HCT116 (cell line): ENCODE measurements around the gene SGMS1. TPM values are rescaled to one million over a fixed set of nuclear protein-coding genes. Genes with fewer than 3 reads are reported as not detected.

Source experiments
- ATAC-seq: fragments of 200-7000 bp; cut with Tn5 transposase; 2 replicates; pipeline ENCODE4 v1.9.1; 2020; ENCODE audit warnings: mild to moderate bottlenecking, moderate library complexity
- BruUV-seq: library from RNA; stranded (reverse); fragments of 400-500 nt; replicated peaks from 2 replicates; lab custom pipeline; 2021; lab: Mats Ljungman, UMichigan
- CTCF ChIA-PET: fragments of 300-600 bp; sonication (Branson Sonifier 250); formaldehyde crosslinking; loops from one replicate; lab custom pipeline; 2021; ENCODE audit warnings: antibody characterized with exemption; lab: Charles Lee
- POLR2A ChIA-PET: fragments of 300-600, 350-600 bp; sonication (Branson Sonifier 250); formaldehyde crosslinking; loops from one replicate; lab custom pipeline; 2021; ENCODE audit warnings: antibody characterized with exemption; lab: Charles Lee
- RAD21 ChIA-PET, 2 experiments: fragments of 300-600 bp; sonication (Branson Sonifier 250); formaldehyde crosslinking; loops; one replicate each; lab custom pipeline; 2023; ENCODE audit warnings: low total read pairs in 2 of 2; ENCODE audit not compliant: uncharacterized antibody in 2 of 2, unreplicated experiment in 2 of 2, low non-redundant PET in 1 of 2; lab: Charles Lee
- DNase-seq: peaks from one replicate; pipeline ENCODE4 v3.0.0-alpha.2; 2010; ENCODE audit warnings: low read depth, low spot score
- H2AFZ ChIP-seq: fragments of 200-600 bp; shearing (Covaris generic), sonication (generic); 2 replicates; pipeline ENCODE4 v1.6.1; 2017; ENCODE audit warnings: low read depth, mixed run types, mixed read lengths, antibody characterized with exemption, low read length; ENCODE audit not compliant: poor library complexity, severe bottlenecking
- H3K27ac ChIP-seq: 2 replicates; pipeline ENCODE4 v1.5.1; 2012; ENCODE audit warnings: low read depth, low read length
- H3K27me3 ChIP-seq: fragments of 200-600 bp; sonication (generic); 2 replicates; pipeline ENCODE4 v1.6.1; 2016; ENCODE audit warnings: mixed run types, low read length, mixed read lengths; ENCODE audit not compliant: insufficient read depth
- H3K36me3 ChIP-seq, 2 experiments: fragments of 200-500 bp in 1 of 2; fragments of 200-600 bp in 1 of 2; sonication (Bioruptor generic) in 1 of 2; sonication (generic) in 1 of 2; 2 replicates each; pipeline versions ENCODE4 v1.5.1 to v1.6.1; 2014 to 2016; ENCODE audit warnings: low read length in 2 of 2, inconsistent platforms in 1 of 2, mixed read lengths in 1 of 2, mixed run types in 1 of 2; ENCODE audit not compliant: insufficient read depth in 2 of 2, control insufficient read depth in 1 of 2
- H3K4me1 ChIP-seq, 2 experiments: fragments of 200-600 bp in 1 of 2; sonication (generic) in 1 of 2; 2 replicates each; pipeline versions ENCODE4 v1.5.1 to v1.6.1; 2012 to 2017; ENCODE audit warnings: low read length in 2 of 2, inconsistent platforms in 1 of 2, mild to moderate bottlenecking in 1 of 2, mixed read lengths in 1 of 2, mixed run types in 1 of 2, moderate library complexity in 1 of 2; ENCODE audit not compliant: insufficient read depth in 2 of 2, control insufficient read depth in 1 of 2
- H3K4me2 ChIP-seq: fragments of 200-600 bp; sonication (generic); 2 replicates; pipeline ENCODE4 v1.6.1; 2017; ENCODE audit warnings: mixed run types, low read length, mixed read lengths
- H3K4me3 ChIP-seq, 2 experiments: fragments of 200-600 bp in 1 of 2; sonication (generic) in 1 of 2; replicated peaks in 1 of 2; 2 replicates each; pipeline ENCODE4 v1.5.1; 2011 to 2016; ENCODE audit warnings: low read length in 2 of 2, control low read depth in 1 of 2, low read depth in 1 of 2, mild to moderate bottlenecking in 1 of 2, mixed read lengths in 1 of 2, mixed run types in 1 of 2
- H3K79me2 ChIP-seq: fragments of 200-600 bp; sonication (generic); 2 replicates; pipeline ENCODE4 v1.6.1; 2017; ENCODE audit warnings: mild to moderate bottlenecking, mixed run types, low read length, moderate library complexity, mixed read lengths; ENCODE audit not compliant: insufficient read depth
- H3K9ac ChIP-seq: fragments of 200-600 bp; sonication (generic); 2 replicates; pipeline ENCODE4 v1.6.1; 2016; ENCODE audit warnings: low read length, mixed read lengths
- H3K9me2 ChIP-seq: fragments of 200-600 bp; sonication (generic), shearing (Covaris generic); 2 replicates; pipeline ENCODE4 v1.6.1; 2017; ENCODE audit warnings: mixed run types, mild to moderate bottlenecking, moderate library complexity; ENCODE audit not compliant: insufficient read depth
- H3K9me3 ChIP-seq, 2 experiments: fragments of 200-500 bp in 1 of 2; fragments of 200-600 bp in 1 of 2; sonication (Bioruptor generic) in 1 of 2; sonication (generic) in 1 of 2; 2 replicates each; pipeline ENCODE4 v1.6.1; 2014 to 2017; ENCODE audit warnings: low read length in 2 of 2, mixed read lengths in 2 of 2, inconsistent platforms in 1 of 2, low read depth in 1 of 2, mild to moderate bottlenecking in 1 of 2, mixed run types in 1 of 2, moderate library complexity in 1 of 2; ENCODE audit not compliant: control insufficient read depth in 1 of 2, insufficient read depth in 1 of 2
- H4K20me1 ChIP-seq: fragments of 200-600 bp; sonication (generic), shearing (Covaris generic); 2 replicates; pipeline ENCODE4 v1.6.1; 2017; ENCODE audit warnings: mixed run types, mild to moderate bottlenecking, moderate library complexity; ENCODE audit not compliant: insufficient read depth
- CBX3 ChIP-seq: IDR thresholded peaks from 2 replicates; pipeline ENCODE4 v1.6.1; 2012; ENCODE audit warnings: low read depth
- CEBPB ChIP-seq: IDR thresholded peaks from 2 replicates; pipeline ENCODE4 v1.6.1; 2012; ENCODE audit warnings: low read depth
- EGR1 ChIP-seq: IDR thresholded peaks from 2 replicates; pipeline ENCODE4 v1.6.1; 2012; ENCODE audit warnings: low read depth
- ELF1 ChIP-seq: IDR thresholded peaks from 2 replicates; pipeline ENCODE4 v1.6.1; 2012; ENCODE audit warnings: low read depth, borderline replicate concordance
- EZH2 ChIP-seq: fragments of 200-600 bp; sonication (generic); IDR thresholded peaks from 2 replicates; pipeline ENCODE4 v1.6.1; 2017; ENCODE audit warnings: antibody characterized with exemption, mixed run types
- EZH2phosphoT487 ChIP-seq: fragments of 200-600 bp; IDR thresholded peaks from 2 replicates; pipeline ENCODE4 v1.6.1; 2018; ENCODE audit warnings: antibody characterized with exemption, borderline replicate concordance
- FOSL1 ChIP-seq: IDR thresholded peaks from 2 replicates; pipeline ENCODE4 v1.6.1; 2012; ENCODE audit warnings: low read depth
- JUND ChIP-seq: IDR thresholded peaks from 2 replicates; pipeline ENCODE4 v1.6.1; 2012
- POLR2A ChIP-seq: IDR thresholded peaks from 2 replicates; pipeline ENCODE4 v1.7.0; 2011; ENCODE audit warnings: borderline replicate concordance; ENCODE audit not compliant: insufficient read depth, insufficient read length; ENCODE audit errors: extremely low read depth
- POLR2AphosphoS5 ChIP-seq: IDR thresholded peaks from 2 replicates; pipeline ENCODE4 v1.6.1; 2011; ENCODE audit warnings: mild to moderate bottlenecking, low read depth, low read length, moderate library complexity
- RAD21 ChIP-seq: IDR thresholded peaks from 2 replicates; pipeline ENCODE4 v1.6.1; 2012; ENCODE audit warnings: low read depth, mild to moderate bottlenecking
- SIN3A ChIP-seq: IDR thresholded peaks from 2 replicates; pipeline ENCODE4 v1.6.1; 2012; ENCODE audit warnings: low read depth
- TCF7L2 ChIP-seq: IDR thresholded peaks from 2 replicates; pipeline ENCODE4 v1.7.0; 2011; ENCODE audit warnings: borderline replicate concordance, inconsistent platforms; ENCODE audit not compliant: insufficient read depth, insufficient read length; ENCODE audit errors: extremely low read depth
- ZFX ChIP-seq: fragments of 450-650 bp; IDR thresholded peaks from 2 replicates; pipeline ENCODE4 v1.6.1; 2017
- ZNF274 ChIP-seq: fragments of 200-500 bp; sonication (Bioruptor generic); IDR thresholded peaks from 2 replicates; pipeline ENCODE4 v1.6.1; 2014; ENCODE audit warnings: mild to moderate bottlenecking, low read depth, low read length, inconsistent platforms
- intact Hi-C: fragments of 100-400 bp; cut with micrococcal nuclease; formaldehyde crosslinking; loops from 2 replicates; pipeline ENCODE4 v1.10.0; 2022
- total RNA-seq: library from RNA; stranded (reverse); gene quantifications from one replicate; pipeline ENCODE4 v1.2.1, GENCODE V29; 2021; ENCODE audit not compliant: unreplicated experiment
- TF ChIP-seq, protein P1 (sequence below): IDR thresholded peaks from 2 replicates; pipeline ENCODE4 v1.6.1; 2012
- TF ChIP-seq, protein P2 (sequence below), 3 experiments: fragments of 200-600 bp in 1 of 3; sonication (generic) in 1 of 3; IDR thresholded peaks in 2 of 3; conservative IDR thresholded peaks in 1 of 3; 2 replicates each; pipeline ENCODE4 v1.5.1; 2012 to 2017; ENCODE audit warnings: low read depth in 2 of 3, low read length in 2 of 3, antibody characterized with exemption in 1 of 3, borderline replicate concordance in 1 of 3, control low read depth in 1 of 3, mild to moderate bottlenecking in 1 of 3, mixed read lengths in 1 of 3, mixed run types in 1 of 3, moderate library complexity in 1 of 3; ENCODE audit not compliant: insufficient read depth in 1 of 3

The SGMS1 gene
- total RNA-seq, 1 experiment from 2014 or later = 29.1 TPM

DNA sequence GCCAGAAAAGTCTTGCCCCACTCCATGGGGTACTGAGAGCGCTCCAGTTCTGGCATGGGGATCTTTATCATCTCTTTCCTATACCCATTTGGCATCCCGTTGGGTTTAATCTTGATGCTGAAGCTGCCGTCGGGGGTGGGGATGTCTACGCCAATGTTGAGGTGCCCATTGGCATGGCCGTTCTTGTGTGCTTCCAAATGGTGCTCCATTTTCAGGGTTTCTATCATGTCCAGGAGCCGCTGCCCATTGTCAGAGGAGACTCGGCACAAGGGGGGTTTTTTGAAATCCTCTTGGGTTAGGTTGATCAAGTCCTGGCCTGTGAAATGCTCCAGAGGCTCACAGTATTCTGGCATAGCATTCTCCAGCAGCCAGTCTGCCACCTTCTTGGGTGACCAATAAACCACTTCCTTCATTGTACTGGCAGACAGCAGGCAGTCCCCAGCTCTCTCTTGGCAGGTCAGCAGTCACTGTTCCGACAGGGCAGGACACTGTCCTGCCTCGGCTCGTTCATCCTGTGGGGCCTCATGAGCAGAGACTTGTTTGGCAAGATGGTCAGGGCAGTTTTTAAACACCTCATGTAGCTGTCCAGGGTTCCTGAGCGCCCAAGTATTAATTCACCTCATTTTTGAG is 279.9 kb downstream of the SGMS1 start:
- intact Hi-C loops = no loop called here
- Histone ChIP-seq H3K9me3 (no peaks in the 10 kb centered on the region), H3K4me3 (no peak overlapping the region), H3K4me1 (no peaks in the 10 kb centered on the region), H2AFZ (no peak overlapping the region), H4K20me1 (no peaks in the 10 kb centered on the region), H3K27me3 (no peaks in the 10 kb centered on the region), H3K4me2 (no peak overlapping the region), H3K27ac (no peak overlapping the region), H3K9me2 (no peaks in the 10 kb centered on the region), H3K36me3 (no peaks in the 10 kb centered on the region), H3K79me2 (peaks cover 11% of the 10 kb centered on the region; the same call in 1 of the 2 replicates), H3K9ac (no peak overlapping the region)
- no peak for DNase-seq
- TF ChIP-seq, protein P1, sequence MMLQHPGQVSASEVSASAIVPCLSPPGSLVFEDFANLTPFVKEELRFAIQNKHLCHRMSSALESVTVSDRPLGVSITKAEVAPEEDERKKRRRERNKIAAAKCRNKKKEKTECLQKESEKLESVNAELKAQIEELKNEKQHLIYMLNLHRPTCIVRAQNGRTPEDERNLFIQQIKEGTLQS = no peak
- no peak for TF ChIP-seq EZH2
- ChIA-PET CTCF (no interaction called here), RAD21 (no interaction called here), POLR2A (no interaction called here)
- BruUV-seq = TSS peak; percentile 18
- no peak for ATAC-seq

DNA sequence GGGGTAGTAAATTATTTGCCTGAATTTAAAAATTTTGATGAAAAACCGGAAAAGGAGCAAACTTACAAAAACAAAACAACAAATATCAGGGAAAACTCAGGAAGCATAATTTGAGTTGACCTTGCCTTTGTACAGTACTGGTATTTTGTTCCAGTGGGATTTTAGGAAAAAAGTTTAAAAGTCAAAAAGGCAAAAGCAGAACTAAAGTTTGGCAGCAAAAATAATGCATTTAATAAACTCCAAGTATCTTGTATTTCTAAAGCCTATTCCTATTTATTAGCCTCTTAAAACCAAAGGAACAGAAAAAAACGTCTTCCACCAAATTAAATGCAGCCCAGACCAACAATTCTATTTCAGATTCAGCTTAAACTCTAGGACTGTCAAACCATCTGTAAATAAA is 281.8 kb downstream of the SGMS1 start:
- CTCF ChIA-PET = no interaction called here
- peaks cover 11% of the 10 kb centered on the region; the same call in 1 of the 2 replicates for H3K79me2 ChIP-seq
- no peak overlapping the region for H3K27ac ChIP-seq
- H2AFZ ChIP-seq = no peak overlapping the region
- H3K4me2 ChIP-seq = no peak overlapping the region
- intact Hi-C loops = no loop called here
- no peak for DNase-seq
- BruUV-seq = no TSS peak
- RAD21 ChIA-PET = no interaction called here
- no peaks in the 10 kb centered on the region for H3K9me3 ChIP-seq
- no peaks in the 10 kb centered on the region for H4K20me1 ChIP-seq
- POLR2A ChIA-PET = no interaction called here
- ATAC-seq = no peak
- H3K4me3 ChIP-seq = no peak overlapping the region
- H3K4me1 ChIP-seq = no peaks in the 10 kb centered on the region
- H3K9ac ChIP-seq = no peak overlapping the region
- H3K36me3 ChIP-seq = no peaks in the 10 kb centered on the region
- no peaks in the 10 kb centered on the region for H3K27me3 ChIP-seq
- no peaks in the 10 kb centered on the region for H3K9me2 ChIP-seq
- TF ChIP-seq POLR2AphosphoS5 (no peak), CEBPB (no peak), ZNF274 (no peak), RAD21 (no peak), TCF7L2 (no peak), POLR2A (no peak), SIN3A (no peak), ZFX (no peak), JUND (no peak), EGR1 (no peak), ELF1 (no peak), EZH2phosphoT487 (no peak), CBX3 (no peak), FOSL1 (no peak), EZH2 (no peak)
- TF ChIP-seq, protein P2, sequence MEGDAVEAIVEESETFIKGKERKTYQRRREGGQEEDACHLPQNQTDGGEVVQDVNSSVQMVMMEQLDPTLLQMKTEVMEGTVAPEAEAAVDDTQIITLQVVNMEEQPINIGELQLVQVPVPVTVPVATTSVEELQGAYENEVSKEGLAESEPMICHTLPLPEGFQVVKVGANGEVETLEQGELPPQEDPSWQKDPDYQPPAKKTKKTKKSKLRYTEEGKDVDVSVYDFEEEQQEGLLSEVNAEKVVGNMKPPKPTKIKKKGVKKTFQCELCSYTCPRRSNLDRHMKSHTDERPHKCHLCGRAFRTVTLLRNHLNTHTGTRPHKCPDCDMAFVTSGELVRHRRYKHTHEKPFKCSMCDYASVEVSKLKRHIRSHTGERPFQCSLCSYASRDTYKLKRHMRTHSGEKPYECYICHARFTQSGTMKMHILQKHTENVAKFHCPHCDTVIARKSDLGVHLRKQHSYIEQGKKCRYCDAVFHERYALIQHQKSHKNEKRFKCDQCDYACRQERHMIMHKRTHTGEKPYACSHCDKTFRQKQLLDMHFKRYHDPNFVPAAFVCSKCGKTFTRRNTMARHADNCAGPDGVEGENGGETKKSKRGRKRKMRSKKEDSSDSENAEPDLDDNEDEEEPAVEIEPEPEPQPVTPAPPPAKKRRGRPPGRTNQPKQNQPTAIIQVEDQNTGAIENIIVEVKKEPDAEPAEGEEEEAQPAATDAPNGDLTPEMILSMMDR (IDR thresholded peaks at IDR 0.05 in 2 of 3, conservative IDR thresholded peaks at IDR 0.05 in 1 of 3; ENCODE audit: borderline replicate concordance in 1 of 3, insufficient read depth in 1 of 3, low read depth in 2 of 3, low read length in 2 of 3) = no peak
